Posterior cingulate gyrus (tissue), 11 donors: ENCODE measurements around the gene PTGR3.
"Not testable (repeated sequence)": the region's sequence is repeated elsewhere in the genome, so short reads cannot be mapped to it uniquely, and the experiment has no call there.

Experiments used
- DNase-seq, 10 donors: peaks; one replicate each; pipeline versions ENCODE4 v3.0.0 to v3.0.0-alpha.2; 2020 to 2021; ENCODE audit warnings: mixed read lengths in 3 of 10
- intact Hi-C: fragments of 100-400 bp; cut with DNase I; formaldehyde crosslinking; loops from one replicate; pipeline ENCODE4 v1.15.1; 2023

Gene PTGR3

GRCh38 chr18:75205514-75206132 lies 3.3 kb downstream of the PTGR3 start:
- intact Hi-C loops: no loop called here
- DNase-seq: no peak

GRCh38 chr18:75204732-75205513 lies 4.0 kb downstream of the PTGR3 start:
- intact Hi-C loops: no loop called here

GRCh38 chr18:75204269-75204731 lies 4.6 kb downstream of the PTGR3 start:
- intact Hi-C loops: no loop called here
- peak in 1 of 10 donors; percentile 85 for DNase-seq

More at GRCh38 chr18:75204732-75205513, 4.0 kb downstream of the PTGR3 start:
- DNase-seq: peak in 1 of 10 donors; percentile 21

- intact Hi-C loops: no loop called here
- DNase-seq: peak in 6 of 10 donors; percentile 56 to 92 (median 72)
These were observed 5.3 kb downstream of the PTGR3 start for GRCh38 chr18:75203416-75204268.

GRCh38 chr18:75202696-75203365 lies 6.1 kb downstream of the PTGR3 start:
- intact Hi-C loops: no loop called here
- no peak for DNase-seq

- no peak for DNase-seq
- intact Hi-C loops: no loop called here
These were observed 7.4 kb downstream of the PTGR3 start for GRCh38 chr18:75201282-75202270.

GRCh38 chr18:75200605-75201280 lies 8.2 kb downstream of the PTGR3 start:
- intact Hi-C loops: no loop called here
- DNase-seq: no peak

- intact Hi-C loops: no loop called here
- no peak for DNase-seq
These were observed 8.9 kb downstream of the PTGR3 start for GRCh38 chr18:75200071-75200470.

GRCh38 chr18:75199327-75199726 lies 9.6 kb downstream of the PTGR3 start:
- intact Hi-C loops: no loop called here
- no peak for DNase-seq

GRCh38 chr18:75198036-75198435 lies 10.9 kb downstream of the PTGR3 start:
- DNase-seq: no peak
- intact Hi-C loops: no loop called here

- no peak for DNase-seq
- intact Hi-C loops: no loop called here
These were observed 16.0 kb downstream of the PTGR3 start for GRCh38 chr18:75192899-75193298.

- no peak for DNase-seq
- intact Hi-C loops: no loop called here
These were observed 19.2 kb downstream of the PTGR3 start for GRCh38 chr18:75189696-75190095.

GRCh38 chr18:75187702-75188101 lies 21.2 kb downstream of the PTGR3 start:
- intact Hi-C loops, DNase-seq: not testable (repeated sequence)

GRCh38 chr18:75185460-75185859 lies 23.5 kb downstream of the PTGR3 start:
- intact Hi-C loops: no loop called here
- no peak for DNase-seq

- DNase-seq: no peak
These were observed 24.9 kb downstream of the PTGR3 start for GRCh38 chr18:75183973-75184493.

GRCh38 chr18:75183524-75183923 lies 25.4 kb downstream of the PTGR3 start:
- DNase-seq: no peak
- intact Hi-C loops: no loop called here

More at GRCh38 chr18:75183973-75184493, 24.9 kb downstream of the PTGR3 start:
- intact Hi-C loops: no loop called here

GRCh38 chr18:75179819-75180600 lies 28.9 kb downstream of the PTGR3 start:
- DNase-seq: no peak
- intact Hi-C loops: no loop called here

- DNase-seq: no peak
These were observed 30.6 kb downstream of the PTGR3 start for GRCh38 chr18:75178376-75178775.

More at GRCh38 chr18:75178376-75178775, 30.6 kb downstream of the PTGR3 start:
- intact Hi-C loops: no loop called here
